GM21381 (cell line): ENCODE measurements around the gene FNIP2.
"Not testable (repeated sequence)": the region's sequence is repeated elsewhere in the genome, so short reads cannot be mapped to it uniquely, and the experiment has no call there.

Experiments
- ATAC-seq: cut with Tn5 transposase; IDR thresholded peaks from one replicate; pipeline ENCODE4 v1.9.1; 2021; ENCODE audit warnings: mild to moderate bottlenecking, moderate library complexity; ENCODE audit not compliant: unreplicated experiment

FNIP2 gene

DNA sequence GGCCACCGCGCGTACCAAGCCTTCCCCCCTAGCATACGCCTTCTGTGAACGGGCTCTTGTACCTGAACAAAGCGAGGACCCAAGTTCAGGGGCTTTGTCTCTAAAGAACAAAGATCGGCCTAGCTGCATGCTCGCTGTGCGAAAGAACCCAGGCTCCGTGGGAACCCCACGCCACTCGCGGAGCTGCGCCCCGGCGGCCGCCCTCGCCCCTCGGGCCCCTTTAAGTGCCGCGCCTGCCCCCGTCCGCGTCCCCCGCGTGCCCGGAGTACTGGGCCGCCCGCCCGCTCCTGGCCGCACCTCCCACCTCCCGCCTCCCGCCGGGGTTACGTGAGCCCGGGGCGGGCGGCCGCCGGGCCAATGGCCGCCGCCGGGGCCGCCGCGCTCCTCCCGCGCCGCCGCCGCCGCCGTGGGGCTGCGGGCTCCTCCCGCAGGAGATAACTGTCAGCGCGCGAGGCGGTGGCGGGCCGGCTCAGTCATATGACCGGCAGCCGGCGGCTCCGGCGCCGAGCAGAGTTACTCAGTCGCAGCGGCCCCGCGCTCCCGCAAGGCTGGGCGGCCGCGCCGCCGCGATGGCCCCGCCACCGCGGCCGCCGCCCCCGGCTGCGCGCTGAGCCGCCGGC lies at the start of gene FNIP2:
Gene FNIP2, plus strand, starts transcription at position 472 of the 620 bp plus-strand sequence. CDS start 187 bp downstream, outside the sequence.
- peak; percentile 71 for ATAC-seq

DNA sequence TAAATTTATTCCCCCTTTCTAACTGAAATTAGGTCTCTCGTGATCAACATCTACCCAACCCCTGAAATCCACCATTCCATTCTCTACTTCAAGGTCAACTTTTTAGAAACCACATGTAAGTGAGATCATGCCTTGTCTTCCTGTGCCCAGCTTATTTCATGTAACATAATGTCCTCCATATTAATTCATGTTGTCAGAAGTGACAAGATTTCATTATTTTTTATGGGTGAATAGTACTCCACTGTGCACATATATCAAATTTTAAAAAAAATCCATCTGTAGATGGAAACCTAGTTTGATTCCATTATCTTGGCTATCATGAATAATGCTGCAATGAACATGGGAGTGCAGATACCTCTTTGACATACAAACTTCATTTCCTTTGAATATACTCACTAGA lies 47.1 kb upstream of the FNIP2 start:
- ATAC-seq, result no peak

- peak; percentile 4 for ATAC-seq
These were observed 46.4 kb upstream of the FNIP2 start for GRCh38 chr4:158722291-158722916.

DNA sequence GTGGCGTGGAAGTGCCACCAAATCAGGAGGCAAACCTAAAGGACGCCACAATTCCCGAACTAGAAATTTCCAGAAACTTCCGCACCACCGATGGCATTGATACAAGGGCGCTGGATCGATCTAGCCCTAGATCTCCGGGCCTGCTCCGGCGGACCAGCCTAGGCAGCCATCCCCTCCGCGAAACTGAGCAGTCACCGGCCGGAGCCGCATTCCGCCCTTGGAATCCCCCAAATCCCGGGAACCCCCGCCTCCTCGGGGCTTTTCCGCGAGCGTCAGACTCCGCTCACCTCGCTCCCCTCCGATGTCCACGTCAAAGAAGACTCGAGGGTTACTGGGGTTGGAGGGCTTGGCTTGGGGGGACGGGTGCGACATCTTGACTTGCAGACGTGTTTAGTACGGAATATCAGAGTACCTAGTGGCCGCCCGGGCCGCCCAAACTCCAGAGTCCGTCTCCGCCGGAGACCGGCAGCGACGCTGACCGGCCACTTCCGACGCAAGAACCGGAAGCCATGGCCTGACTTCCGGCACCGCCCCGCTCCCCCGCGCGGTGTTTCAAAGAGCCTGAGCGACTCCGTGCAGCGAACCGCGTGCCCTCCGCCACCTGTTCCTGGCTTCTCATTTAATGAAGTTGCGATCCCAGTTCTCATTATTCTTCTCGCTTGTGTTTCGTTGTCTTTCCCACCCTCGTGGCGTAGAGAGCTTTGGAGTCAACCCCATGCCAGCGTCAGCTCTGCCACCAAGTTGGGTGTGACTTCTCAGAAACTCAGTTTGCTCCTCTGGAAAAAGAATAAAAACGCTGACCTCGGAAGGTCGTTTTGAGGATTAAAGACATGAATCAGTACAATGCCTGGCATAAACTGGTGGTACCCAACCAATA lies 45.7 kb upstream of the FNIP2 start, which contains the start of gene PPID:
Gene PPID, minus strand, starts transcription at position 480 of the 877 bp plus-strand sequence. Its CDS starts 108 bp downstream, at position 372.
- ATAC-seq, result peak; percentile 96

- no peak for ATAC-seq
These were observed 44.2 kb upstream of the FNIP2 start for GRCh38 chr4:158724637-158725036.

GRCh38 chr4:158726633-158727032 lies 42.2 kb upstream of the FNIP2 start:
- no peak for ATAC-seq

DNA sequence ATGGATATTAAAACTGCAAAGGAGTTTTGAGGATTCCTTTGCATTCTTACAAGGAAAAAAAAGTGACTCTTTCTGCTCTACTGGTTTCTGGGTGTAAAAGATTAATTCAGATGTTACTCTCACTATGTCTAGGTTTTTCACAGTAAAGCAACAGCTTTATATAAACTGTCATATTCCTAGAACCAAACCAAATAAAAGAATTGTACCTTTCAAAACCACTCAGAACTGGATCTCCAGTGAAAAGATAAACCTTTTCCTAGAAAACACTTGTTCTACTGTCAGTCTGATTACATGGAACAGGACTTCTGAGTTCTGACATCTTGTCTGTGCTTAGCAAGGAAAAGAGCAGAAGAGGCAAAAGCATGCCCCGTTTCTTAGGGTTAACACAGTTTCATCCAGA lies 40.6 kb upstream of the FNIP2 start:
- no peak for ATAC-seq

- ATAC-seq, result peak; percentile 80
These were observed 38.9 kb upstream of the FNIP2 start for GRCh38 chr4:158729716-158730559.

GRCh38 chr4:158738866-158739265 lies 30.0 kb upstream of the FNIP2 start:
- no peak for ATAC-seq

- ATAC-seq, result no peak
These were observed 29.2 kb upstream of the FNIP2 start for GRCh38 chr4:158739600-158739999.

- no peak for ATAC-seq
These were observed 27.4 kb upstream of the FNIP2 start for GRCh38 chr4:158741326-158742021.

DNA sequence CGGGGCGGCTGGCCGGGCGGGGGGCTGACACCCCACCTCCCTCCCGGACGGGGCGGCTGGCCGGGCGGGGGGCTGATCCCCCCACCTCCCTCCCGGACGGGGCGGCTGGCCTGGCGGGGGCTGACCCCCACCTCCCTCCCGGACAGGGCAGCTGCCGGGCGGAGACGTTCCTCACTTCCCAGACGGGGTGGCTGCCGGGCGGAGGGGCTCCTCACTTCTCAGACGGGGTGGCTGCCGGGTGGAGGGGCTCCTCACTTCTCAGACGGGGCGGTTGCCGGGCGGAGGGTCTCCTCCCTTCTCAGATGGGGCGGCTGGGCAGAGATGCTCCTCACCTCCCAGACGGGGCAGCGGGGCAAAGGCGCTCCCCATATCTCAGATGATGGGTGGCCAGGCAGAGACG lies 22.3 kb upstream of the FNIP2 start:
- ATAC-seq, result not testable (repeated sequence)

DNA sequence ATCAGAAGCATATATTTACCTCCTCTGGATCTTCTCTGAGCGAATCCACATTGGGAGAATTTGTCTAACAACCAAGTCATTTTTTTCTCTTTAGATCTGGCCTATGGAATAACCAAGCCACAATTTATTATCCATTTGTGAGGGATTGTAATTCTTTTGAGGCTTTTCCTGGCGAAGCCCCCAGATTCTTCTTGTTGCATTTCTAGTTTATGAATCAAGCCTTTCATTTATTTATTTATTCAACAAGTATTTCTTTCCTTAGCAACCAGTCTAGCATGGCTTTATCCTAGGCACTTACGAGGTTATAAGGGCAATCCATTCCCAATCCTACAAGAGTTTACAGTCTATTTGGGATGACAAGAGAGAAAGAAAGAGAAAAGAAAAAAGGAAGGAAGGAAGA lies 18.4 kb upstream of the FNIP2 start:
- ATAC-seq, result no peak

DNA sequence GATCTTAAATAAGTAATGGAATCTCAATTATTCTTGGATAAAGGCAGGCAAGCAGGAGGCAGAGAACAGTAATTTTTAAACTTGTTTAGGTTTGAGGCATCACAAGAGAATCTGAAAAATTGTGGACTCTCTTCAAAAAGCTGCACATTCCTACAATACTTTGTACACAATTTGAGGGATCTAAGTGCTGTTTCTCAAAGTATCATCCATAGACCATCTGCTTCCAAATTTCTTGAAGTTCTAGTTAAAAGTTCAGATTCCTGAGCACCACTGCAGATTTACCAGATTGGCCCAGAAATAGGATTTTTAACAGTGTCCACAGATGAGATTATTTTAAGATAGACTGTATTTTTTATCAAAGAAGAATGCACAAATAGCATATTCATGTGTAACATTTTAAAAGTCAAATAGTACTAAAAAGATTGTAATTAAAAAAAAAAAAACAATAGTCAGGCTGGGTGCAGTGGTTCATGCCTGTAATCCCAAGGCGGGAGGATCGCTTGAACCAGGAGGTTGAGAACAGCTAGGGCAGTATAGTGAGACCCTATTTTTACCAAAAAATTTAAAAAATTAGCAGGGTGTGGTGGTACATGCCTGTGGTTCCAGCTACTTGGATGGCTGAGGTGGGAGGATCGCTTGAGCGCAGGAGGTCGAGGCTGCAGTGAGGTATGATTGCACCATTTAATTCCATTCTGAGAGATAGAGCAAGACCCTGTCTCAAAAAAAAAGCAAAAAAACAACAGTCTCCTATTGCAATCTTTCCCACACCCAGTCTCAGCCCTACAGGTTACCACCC lies 14.2 kb upstream of the FNIP2 start:
- no peak for ATAC-seq

- not testable (repeated sequence) for ATAC-seq
These were observed 13.0 kb upstream of the FNIP2 start for GRCh38 chr4:158755819-158756218.

GRCh38 chr4:158756588-158756987 lies 12.2 kb upstream of the FNIP2 start:
- no peak for ATAC-seq

DNA sequence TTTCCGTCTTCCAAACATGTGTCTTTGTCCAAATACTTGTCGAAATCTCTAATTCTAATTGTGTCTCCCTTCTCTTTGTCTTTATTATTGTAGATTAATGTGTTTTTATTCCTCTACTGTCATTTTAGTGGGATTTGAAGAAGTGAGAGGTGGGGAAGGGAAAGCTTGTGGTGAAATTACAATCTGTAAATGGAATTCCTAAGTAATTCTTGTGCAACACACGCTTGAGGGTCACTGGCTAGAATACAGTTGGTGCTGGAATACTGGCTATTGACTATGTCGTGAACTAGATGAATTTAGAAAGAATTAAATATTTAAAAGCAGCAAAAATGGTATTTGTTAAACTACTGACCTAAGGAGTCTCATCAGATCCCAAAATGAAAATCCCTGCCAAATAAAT lies 10.7 kb upstream of the FNIP2 start:
- no peak for ATAC-seq

DNA sequence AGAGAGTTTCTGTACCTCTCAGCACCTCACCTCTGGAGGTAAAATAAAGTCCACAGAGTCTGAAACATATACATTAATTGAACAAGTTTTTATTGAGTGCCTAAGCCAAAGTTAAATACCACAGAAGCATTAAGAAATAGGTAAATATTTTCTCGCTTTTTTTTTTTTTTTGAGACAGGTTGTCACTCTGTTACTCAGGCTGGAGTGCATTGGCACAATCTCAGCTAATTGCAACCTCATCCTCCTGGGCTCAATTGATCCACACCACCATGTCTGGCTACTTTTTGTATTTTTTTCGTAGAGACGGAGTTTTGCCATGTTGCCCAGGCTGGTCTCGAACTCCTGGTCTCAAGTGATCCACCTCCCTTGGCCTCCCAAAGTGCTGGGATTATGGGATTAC lies 10.1 kb upstream of the FNIP2 start:
- ATAC-seq, result no peak

GRCh38 chr4:158759539-158759938 lies 9.3 kb upstream of the FNIP2 start:
- ATAC-seq, result not testable (repeated sequence)
